ENCODE results near the gene TSPAN13. TPM values are rescaled to one million over a fixed set of nuclear protein-coding genes. Genes with fewer than 3 reads are reported as not detected.

TSPAN13 gene
- total RNA-seq, 1 donor = 10.8 TPM

DNA sequence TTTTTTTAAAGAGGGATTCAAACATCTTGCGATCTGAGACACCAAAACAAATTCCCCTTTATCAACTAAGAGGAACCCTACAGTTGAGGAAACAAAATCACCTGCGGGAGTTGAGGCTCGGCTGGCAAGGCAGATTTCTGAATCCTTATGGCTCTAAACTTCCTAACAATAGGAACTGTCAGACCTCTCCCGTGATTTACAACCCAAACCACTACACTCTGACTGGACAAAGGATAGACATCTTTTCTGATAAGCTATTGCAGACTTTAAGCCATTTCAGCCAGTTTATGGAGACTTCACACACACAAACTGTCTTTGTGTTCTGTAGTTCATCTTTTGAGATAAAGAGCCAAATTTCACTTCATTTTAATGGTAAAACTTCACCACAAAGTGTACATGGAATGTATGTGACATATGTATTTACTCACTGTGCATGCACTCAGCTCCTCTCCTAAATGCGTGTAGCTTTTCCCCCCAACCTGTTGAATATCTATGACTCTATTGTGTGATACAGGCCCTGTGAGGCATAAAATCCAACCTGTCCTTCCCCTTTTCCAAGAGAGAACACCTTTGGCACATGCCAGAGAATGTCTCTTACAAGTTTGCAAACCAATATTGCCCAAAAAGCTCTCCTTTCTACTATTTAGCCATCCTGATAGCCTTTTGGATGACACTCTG lies 15.4 kb upstream of the TSPAN13 start:
- H3K4me3 ChIP-seq (ENCODE audit: low read depth, low read length) = no peak overlapping the region
- DNase-seq (ENCODE audit: low read depth) = no peak
- TF ChIP-seq, protein P1, sequence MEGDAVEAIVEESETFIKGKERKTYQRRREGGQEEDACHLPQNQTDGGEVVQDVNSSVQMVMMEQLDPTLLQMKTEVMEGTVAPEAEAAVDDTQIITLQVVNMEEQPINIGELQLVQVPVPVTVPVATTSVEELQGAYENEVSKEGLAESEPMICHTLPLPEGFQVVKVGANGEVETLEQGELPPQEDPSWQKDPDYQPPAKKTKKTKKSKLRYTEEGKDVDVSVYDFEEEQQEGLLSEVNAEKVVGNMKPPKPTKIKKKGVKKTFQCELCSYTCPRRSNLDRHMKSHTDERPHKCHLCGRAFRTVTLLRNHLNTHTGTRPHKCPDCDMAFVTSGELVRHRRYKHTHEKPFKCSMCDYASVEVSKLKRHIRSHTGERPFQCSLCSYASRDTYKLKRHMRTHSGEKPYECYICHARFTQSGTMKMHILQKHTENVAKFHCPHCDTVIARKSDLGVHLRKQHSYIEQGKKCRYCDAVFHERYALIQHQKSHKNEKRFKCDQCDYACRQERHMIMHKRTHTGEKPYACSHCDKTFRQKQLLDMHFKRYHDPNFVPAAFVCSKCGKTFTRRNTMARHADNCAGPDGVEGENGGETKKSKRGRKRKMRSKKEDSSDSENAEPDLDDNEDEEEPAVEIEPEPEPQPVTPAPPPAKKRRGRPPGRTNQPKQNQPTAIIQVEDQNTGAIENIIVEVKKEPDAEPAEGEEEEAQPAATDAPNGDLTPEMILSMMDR (IDR thresholded peaks at IDR 0.05; ENCODE audit: insufficient read depth, low read depth, low read length) = no peak

GRCh38 chr7:16739863-16740622 lies 13.5 kb upstream of the TSPAN13 start:
- no peak overlapping the region for H3K4me3 ChIP-seq (ENCODE audit: low read depth, low read length)
- peak; percentile 99 for DNase-seq (ENCODE audit: low read depth)
- TF ChIP-seq, protein P1 (IDR thresholded peaks at IDR 0.05; ENCODE audit: insufficient read depth, low read depth, low read length) = no peak

- DNase-seq (ENCODE audit: low read depth) = no peak
- H3K4me3 ChIP-seq (ENCODE audit: low read depth, low read length) = no peak overlapping the region
- TF ChIP-seq, protein P1 (IDR thresholded peaks at IDR 0.05; ENCODE audit: insufficient read depth, low read depth, low read length) = no peak
Observed at GRCh38 chr7:16740623-16740953, 13.0 kb upstream of the TSPAN13 start.

GRCh38 chr7:16740996-16741395 lies 12.6 kb upstream of the TSPAN13 start:
- no peak overlapping the region for H3K4me3 ChIP-seq (ENCODE audit: low read depth, low read length)
- DNase-seq (ENCODE audit: low read depth) = no peak
- TF ChIP-seq, protein P1 (IDR thresholded peaks at IDR 0.05; ENCODE audit: insufficient read depth, low read depth, low read length) = no peak

DNA sequence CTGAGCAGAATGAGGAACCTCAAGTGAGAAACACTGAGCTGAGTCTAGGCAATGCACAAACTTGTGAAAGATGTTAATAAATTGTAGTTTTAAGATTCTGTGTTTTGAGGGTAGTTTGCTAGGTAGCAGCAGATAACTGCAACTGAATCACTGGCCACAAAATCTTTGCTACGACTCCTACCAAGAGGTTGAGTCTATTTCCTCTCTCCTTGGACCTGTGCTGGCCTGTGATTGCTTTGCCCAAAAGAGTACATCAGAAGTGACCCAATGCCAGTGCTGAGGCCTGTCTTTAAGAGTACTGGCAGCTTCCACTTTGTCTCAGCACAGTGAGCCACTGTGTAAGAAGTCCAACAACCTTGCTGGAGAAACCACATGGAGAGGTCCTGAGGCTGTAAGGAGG lies 11.9 kb upstream of the TSPAN13 start:
- DNase-seq (ENCODE audit: low read depth) = no peak
- TF ChIP-seq, protein P1 (IDR thresholded peaks at IDR 0.05; ENCODE audit: insufficient read depth, low read depth, low read length) = no peak
- H3K4me3 ChIP-seq (ENCODE audit: low read depth, low read length) = no peak overlapping the region

DNA sequence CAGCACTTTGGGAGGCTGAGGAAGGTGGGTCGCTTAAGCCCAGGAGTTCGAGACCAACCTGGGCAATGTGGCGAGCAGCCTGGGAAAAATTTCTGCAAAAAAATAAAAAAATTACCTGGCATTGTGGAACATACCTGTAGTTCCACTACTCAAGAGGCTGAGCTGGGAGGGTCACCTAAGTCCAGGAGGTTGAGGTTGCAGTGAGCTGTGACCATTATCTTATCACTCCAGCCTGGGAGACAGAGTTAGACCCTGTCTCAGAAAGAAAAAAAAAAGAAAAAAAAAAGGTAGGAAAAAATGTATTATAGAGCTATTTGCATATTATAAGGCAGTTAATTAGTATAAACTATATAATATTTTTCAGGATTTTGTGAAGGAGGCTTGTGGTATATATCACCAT lies 11.0 kb upstream of the TSPAN13 start:
- H3K4me3 ChIP-seq (ENCODE audit: low read depth, low read length) = no peak overlapping the region
- no peak for DNase-seq (ENCODE audit: low read depth)
- TF ChIP-seq, protein P1 (IDR thresholded peaks at IDR 0.05; ENCODE audit: insufficient read depth, low read depth, low read length) = no peak
